Loucy (cell line): ENCODE measurements around the gene ZNF598.

Experiments
- CTCF ChIP-seq: fragments of 200-600 bp; sonication (generic); conservative IDR thresholded peaks from 2 replicates; pipeline ENCODE4 v1.5.1; 2014; ENCODE audit warnings: mild to moderate bottlenecking, antibody characterized with exemption, low read length
- EZH2phosphoT487 ChIP-seq: fragments of 200-600 bp; IDR thresholded peaks from 2 replicates; pipeline ENCODE4 v1.6.1; 2018; ENCODE audit warnings: antibody characterized with exemption, mild to moderate bottlenecking, moderate library complexity, borderline replicate concordance

DNA sequence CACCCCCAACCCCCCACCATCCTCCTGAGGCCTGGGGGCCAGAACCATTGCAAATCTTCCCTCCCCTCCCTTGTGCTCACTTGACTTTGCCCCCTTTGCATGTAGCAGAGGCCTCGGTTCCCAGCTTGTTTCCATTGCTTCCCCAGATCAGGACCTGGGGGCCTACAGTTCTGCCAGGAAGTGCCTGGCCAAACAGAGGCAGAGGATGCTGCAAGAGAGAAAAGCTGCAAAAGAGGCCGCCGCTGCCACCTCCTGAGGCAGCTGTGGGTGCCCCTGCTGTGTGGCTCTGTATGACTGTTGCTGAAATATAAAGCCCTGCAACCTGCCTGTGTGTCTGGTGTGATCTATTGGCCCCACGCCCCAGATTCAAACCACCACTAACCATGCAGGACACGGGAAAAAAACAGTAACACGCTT is 48.0 kb downstream of the ZNF598 start:
- TF ChIP-seq CTCF (no peak), EZH2phosphoT487 (no peak)
